IMR-90 (cell line): ENCODE results near the gene AGBL5.

Experiments used
- CEBPB ChIP-seq: IDR thresholded peaks from 2 replicates; pipeline ENCODE4 v1.6.1; 2012; ENCODE audit warnings: low read depth, low read length, improper control_type of control experiment
- CTCF ChIP-seq: conservative IDR thresholded peaks from 2 replicates; pipeline ENCODE4 v1.5.1; 2012; ENCODE audit warnings: mild to moderate bottlenecking, low read depth, low read length, improper control_type of control experiment
- MAFK ChIP-seq: IDR thresholded peaks from 2 replicates; pipeline ENCODE4 v1.6.1; 2012; ENCODE audit warnings: low read depth, low read length, improper control_type of control experiment
- MAZ ChIP-seq: IDR thresholded peaks from 2 replicates; pipeline ENCODE4 v1.6.1; 2012; ENCODE audit warnings: low read depth, mild to moderate bottlenecking, low read length, improper control_type of control experiment, moderate library complexity, borderline replicate concordance
- MXI1 ChIP-seq: IDR thresholded peaks from 2 replicates; pipeline ENCODE4 v1.6.1; 2012; ENCODE audit warnings: low read depth, mild to moderate bottlenecking, low read length, moderate library complexity, borderline replicate concordance
- NFE2L2 ChIP-seq: fragments of 150-350 bp; IDR thresholded peaks from 2 replicates; pipeline ENCODE4 v1.6.1; 2016; ENCODE audit warnings: low read depth, mild to moderate bottlenecking, low read length
- POLR2A ChIP-seq: IDR thresholded peaks from 2 replicates; pipeline ENCODE4 v1.6.1; 2012; ENCODE audit warnings: mild to moderate bottlenecking, low read depth, low read length
- RAD21 ChIP-seq: IDR thresholded peaks from 2 replicates; pipeline ENCODE4 v1.6.1; 2012; ENCODE audit warnings: low read length, improper control_type of control experiment
- RCOR1 ChIP-seq: IDR thresholded peaks from 2 replicates; pipeline ENCODE4 v1.6.1; 2012; ENCODE audit warnings: mild to moderate bottlenecking, low read length, improper control_type of control experiment; ENCODE audit not compliant: insufficient replicate concordance
- RFX5 ChIP-seq: IDR thresholded peaks from 2 replicates; pipeline ENCODE4 v1.8.0; 2012; ENCODE audit warnings: low read depth, mild to moderate bottlenecking, low read length, moderate library complexity
- SMC3 ChIP-seq: fragments of 150-350 bp; IDR thresholded peaks from 2 replicates; pipeline ENCODE4 v1.6.1; 2016; ENCODE audit warnings: low read depth, mild to moderate bottlenecking, antibody characterized with exemption, low read length, moderate library complexity
- TF ChIP-seq, protein P1 (sequence below): fragments of 150-350 bp; IDR thresholded peaks from 2 replicates; pipeline ENCODE4 v1.6.1; 2017; ENCODE audit warnings: mild to moderate bottlenecking, antibody characterized with exemption, low read length, low read depth

DNA sequence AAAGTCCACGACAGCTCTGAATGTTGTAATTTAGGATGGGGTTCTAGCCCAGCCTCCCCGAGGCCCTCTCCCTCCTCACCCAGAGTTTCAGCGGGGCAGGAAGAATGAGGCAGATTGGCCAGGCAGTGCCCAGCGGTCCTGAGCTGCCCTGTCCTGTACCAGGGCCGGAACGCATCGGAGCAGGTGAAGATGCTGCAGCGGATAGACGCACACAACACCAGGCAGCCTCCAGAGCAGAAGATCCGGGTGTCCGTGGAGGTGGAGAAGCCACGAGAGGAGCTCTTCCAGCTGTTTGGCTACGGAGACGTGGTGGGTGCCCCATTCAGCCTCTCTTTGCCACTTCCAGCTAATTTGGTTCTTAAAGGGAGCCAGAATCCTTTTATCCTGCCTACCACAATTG, 45.9 kb downstream of the AGBL5 start:
- TF ChIP-seq CTCF (no peak), POLR2A (no peak), RAD21 (no peak), MAZ (no peak), RCOR1 (no peak), SMC3 (no peak), RFX5 (no peak), MAFK (no peak), NFE2L2 (no peak), MXI1 (no peak), CEBPB (no peak)
- TF ChIP-seq, protein P1, sequence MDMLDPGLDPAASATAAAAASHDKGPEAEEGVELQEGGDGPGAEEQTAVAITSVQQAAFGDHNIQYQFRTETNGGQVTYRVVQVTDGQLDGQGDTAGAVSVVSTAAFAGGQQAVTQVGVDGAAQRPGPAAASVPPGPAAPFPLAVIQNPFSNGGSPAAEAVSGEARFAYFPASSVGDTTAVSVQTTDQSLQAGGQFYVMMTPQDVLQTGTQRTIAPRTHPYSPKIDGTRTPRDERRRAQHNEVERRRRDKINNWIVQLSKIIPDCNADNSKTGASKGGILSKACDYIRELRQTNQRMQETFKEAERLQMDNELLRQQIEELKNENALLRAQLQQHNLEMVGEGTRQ: no peak
